Measurements from ENCODE around the gene PRR35.

PRR35 gene

DNA sequence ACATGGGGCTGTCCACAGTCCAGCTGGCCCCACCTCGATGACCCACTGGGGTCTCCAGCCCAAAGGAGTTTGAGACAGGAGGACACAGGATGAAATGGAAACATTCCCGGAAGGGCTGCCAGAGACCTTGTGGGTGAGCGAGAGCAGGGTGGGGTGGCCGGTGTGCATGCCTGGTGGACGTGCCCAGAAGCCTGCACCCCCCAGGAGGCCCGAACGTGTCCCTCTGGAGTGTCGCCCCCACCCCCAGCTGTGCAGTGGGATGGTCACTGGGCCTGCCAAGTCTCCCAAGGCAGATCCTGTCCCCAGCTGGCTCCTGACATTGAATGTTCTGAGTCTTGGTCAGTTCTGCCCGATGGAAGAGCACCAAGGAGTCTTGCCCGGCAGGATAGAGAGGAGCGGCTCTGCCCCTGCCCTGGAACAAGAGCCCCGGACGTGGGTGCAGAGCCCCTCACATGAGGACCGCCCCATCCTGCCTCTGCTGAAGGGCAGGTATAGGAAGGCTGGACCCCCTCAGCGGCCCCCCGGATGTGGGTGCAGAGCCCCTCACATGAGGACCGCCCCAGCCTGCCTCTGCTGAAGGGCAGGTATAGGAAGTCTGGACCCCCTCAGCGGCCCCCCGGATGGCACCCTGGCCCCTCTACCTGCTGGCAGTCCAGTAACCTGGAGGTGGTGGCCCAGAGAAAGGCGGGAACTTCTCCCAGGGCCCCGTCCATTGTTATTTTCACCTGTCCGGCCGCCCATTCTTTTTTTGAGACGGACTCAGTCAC, 35.7 kb upstream of the PRR35 start:
- Mint-ChIP-seq H3K4me3 (no peak overlapping the region), H3K36me3 (ENCODE audit: low read depth) (peaks cover 31% of the 10 kb centered on the region), H3K9me3 (no peaks in the 10 kb centered on the region), H3K27me3 (no peaks in the 10 kb centered on the region), H3K4me1 (ENCODE audit: low read depth) (peaks cover 49% of the 10 kb centered on the region), H3K27ac (no peak overlapping the region)
- intact Hi-C loops (cut with micrococcal nuclease), result no loop called here

DNA sequence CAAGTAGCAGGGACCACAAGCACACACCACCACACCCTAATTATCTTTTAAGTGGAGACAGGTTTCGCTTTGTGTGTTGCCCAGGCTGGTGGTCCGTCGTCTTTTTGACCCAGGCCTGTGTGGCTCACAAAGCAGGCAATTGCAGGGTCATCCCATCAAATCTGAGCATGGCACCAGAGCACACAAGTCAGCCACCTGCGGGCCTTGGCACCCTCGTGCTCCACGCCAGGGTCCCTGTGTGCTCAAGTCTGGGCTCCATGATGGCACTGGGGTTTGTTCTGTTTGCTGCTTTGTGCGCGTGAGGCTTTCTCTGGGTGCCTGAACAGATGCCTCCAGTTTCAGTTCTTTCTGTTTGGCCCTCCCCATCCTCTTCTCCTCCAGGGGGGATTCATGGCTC, 35.1 kb upstream of the PRR35 start:
- Mint-ChIP-seq H3K27ac (peak overlapping the region; percentile 84), H3K4me1 (ENCODE audit: low read depth) (peaks cover 55% of the 10 kb centered on the region), H3K36me3 (ENCODE audit: low read depth) (peaks cover 34% of the 10 kb centered on the region), H3K4me3 (no peak overlapping the region), H3K9me3 (no peaks in the 10 kb centered on the region), H3K27me3 (no peaks in the 10 kb centered on the region)
- intact Hi-C loops (cut with micrococcal nuclease), result no loop called here

DNA sequence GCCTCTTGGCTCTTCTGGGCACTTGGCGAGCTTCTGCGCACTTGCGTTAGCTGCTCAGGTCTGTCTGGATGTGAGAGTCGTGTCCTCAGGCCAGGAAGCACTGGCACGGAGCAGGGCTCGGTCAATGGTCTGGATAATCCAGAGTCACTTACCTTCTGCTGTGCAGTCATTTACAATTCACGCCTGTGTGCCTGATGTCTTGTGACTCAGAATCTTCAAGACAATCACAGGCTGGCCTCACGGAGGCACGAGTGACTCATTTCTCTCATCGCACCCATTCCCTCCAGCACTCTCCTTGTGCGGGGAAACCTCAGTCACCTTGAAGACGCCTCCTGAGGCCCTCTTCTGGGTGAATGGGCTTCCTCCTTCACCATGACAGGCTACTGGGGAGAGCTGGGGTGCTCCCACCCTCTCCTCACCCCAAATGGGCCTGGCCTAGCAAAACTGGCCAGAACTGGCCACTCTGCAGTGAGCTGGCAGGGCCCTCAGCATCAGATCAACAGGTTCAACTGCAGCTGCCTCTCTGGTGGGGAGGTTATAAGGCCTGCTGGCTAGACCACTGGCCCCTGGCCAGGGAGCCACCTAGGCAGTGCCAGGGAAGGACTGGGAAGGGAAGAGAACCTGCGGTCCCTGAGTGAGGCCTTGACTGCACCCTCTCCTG, 34.5 kb upstream of the PRR35 start:
- Mint-ChIP-seq H3K36me3 (ENCODE audit: low read depth) (peaks cover 34% of the 10 kb centered on the region), H3K4me1 (ENCODE audit: low read depth) (peaks cover 60% of the 10 kb centered on the region), H3K27ac (peak overlapping the region; percentile 84), H3K4me3 (peak overlapping the region; percentile 82), H3K27me3 (no peaks in the 10 kb centered on the region), H3K9me3 (no peaks in the 10 kb centered on the region)
- intact Hi-C loops (cut with micrococcal nuclease), result no loop called here

DNA sequence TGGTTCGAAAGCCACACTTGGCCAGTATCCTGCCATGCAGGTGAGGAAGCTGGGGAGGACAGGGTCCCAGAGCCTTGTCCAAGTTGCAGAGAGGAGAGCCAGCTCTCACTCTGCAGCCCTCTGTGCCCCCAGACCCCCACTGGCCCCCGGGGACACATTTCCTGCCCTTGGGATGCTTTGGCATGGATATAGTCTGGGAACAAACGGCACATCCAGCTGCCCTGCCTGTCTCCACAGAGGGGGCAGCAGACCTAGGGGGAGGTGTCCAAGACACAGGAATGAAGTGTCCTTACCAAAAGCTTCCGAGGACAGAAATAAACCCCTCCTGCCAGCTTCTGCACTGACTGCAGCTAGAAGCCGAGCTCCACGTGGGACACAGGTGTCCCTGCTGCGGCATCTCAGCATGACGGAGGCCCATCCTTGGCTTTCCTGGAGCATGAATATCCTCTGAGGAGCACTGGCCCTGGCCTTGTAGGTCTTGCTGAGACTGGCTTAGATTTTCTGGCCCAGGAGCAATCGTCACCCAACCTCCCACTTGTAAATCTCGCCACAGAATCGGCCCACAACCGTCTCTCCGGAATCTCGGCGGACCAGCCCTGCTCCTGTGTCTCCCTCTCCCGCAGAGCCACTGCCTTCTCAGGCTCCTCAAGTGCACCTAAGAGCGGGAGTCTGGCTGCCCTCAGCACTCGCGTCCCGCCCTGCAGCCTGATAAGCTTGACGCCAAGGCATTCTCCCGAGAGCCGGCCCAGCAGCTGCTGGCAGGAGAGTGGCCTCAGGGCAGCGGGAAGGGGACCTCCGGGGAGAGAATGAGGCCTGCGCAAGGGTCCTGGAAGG, 33.8 kb upstream of the PRR35 start:
- Mint-ChIP-seq H3K27me3 (no peaks in the 10 kb centered on the region), H3K4me3 (peak overlapping the region; percentile 82), H3K4me1 (ENCODE audit: low read depth) (peaks cover 61% of the 10 kb centered on the region), H3K9me3 (no peaks in the 10 kb centered on the region), H3K27ac (peak overlapping the region; percentile 84), H3K36me3 (ENCODE audit: low read depth) (peaks cover 31% of the 10 kb centered on the region)
- intact Hi-C loops (cut with micrococcal nuclease), result no loop called here

DNA sequence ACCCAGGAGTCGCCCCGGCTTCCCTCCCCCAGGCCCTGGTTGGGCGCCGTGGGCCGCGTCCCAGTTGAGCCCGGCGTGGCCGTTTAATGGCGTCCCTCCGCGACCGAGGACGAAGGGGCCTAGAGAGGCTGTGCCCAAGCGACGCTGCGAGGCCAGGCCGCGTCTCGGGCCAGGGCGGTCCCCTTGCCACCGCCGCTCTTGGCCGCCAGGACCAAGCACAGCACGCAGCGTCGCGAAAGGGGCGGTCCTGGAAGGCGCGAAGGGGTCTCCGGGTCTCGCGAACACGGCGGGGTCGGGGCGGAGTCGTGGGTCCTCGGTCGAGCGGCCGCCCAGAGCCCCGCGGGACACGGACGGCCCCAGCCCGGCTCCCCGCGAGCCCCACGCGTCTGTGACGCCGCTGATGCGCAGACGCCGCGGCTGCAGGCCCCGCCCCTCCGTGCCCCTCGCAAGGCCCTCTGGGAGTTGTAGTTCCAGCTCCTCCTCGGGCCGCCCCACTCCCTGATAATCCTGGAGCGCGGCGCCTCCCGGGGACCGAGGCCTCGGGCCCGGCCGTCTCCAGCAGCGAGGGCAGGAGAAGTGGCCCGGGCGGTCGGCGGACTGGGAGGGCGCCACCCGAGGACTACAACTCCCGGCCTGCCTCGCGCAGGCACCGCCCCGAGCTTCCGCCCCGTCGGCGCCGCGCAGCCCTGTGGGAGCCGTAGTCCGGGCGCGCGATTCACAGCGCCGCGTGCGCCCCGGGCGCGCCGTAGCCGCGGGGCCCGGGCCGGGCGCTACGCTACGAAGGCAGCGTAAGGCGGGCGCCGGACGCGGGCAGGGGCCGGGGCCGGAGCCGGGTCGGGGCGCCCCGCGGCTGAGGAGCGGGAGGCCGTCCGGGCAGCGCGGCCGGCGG, 32.9 kb upstream of the PRR35 start, which contains the start of gene CAPN15:
Gene CAPN15, plus strand, starts transcription at position 698 of the 889 bp plus-strand sequence. CDS start 19,127 bp downstream, outside the sequence.
- Mint-ChIP-seq H3K9me3 (no peaks in the 10 kb centered on the region), H3K27me3 (no peaks in the 10 kb centered on the region), H3K36me3 (ENCODE audit: low read depth) (peaks cover 31% of the 10 kb centered on the region), H3K27ac (peak within 1 kb of the TSS; percentile 89), H3K4me3 (peak within 1 kb of the TSS; percentile 89), H3K4me1 (ENCODE audit: low read depth) (peaks cover 61% of the 10 kb centered on the region)
- intact Hi-C loops (cut with micrococcal nuclease), result no loop called here

DNA sequence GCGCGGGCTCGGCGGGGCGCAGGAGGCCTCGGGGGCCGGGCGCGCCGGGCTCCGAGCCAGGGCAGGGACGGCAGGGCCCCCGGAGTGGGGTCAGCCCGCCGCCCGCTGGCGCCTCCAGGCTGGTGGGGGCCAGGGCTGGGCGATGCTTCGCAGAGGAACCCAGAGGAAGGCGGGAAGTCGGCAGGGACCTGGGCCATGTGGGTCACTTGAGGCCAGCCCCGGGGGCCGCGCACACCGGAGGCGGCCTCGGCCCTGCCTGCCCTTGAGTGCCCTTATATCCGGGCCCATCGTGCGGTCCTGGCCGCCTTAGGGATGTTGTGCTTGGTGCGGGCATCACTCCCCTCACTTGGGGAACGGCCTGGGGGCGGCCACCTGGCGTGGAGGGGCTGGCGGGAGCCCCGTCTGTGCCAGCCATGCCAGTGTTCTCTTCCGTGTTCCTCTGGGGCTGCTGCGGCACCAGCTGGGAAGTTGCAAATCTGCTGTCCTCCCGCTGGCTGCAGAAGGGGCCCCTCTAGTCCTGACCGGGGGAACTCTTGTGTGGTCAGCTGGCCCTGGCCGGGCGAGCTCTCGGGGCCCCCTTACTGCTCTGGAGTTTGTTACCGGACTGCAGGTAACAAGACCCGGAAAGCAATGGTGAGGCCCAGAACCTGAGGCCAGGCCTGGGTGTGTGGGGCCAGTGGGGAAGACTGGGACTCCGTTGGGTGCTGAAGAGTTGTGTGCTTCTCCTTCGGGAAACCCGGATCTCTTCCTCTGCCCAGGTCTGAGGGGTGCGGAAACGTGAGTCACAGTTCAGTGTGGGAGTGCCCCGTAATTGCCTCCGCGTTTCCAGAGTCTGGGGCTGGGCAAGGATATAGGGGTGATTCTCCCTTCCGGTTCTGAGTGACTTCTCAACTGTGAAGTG, 31.8 kb upstream of the PRR35 start:
- H3K27me3 Mint-ChIP-seq, result no peaks in the 10 kb centered on the region
- peak overlapping the region; percentile 89 for H3K4me3 Mint-ChIP-seq
- no peaks in the 10 kb centered on the region for H3K9me3 Mint-ChIP-seq
- H3K36me3 Mint-ChIP-seq (ENCODE audit: low read depth), result peaks cover 32% of the 10 kb centered on the region
- H3K27ac Mint-ChIP-seq, result peak overlapping the region; percentile 89
- intact Hi-C loops (cut with micrococcal nuclease), result no loop called here
- peaks cover 57% of the 10 kb centered on the region for H3K4me1 Mint-ChIP-seq (ENCODE audit: low read depth)

DNA sequence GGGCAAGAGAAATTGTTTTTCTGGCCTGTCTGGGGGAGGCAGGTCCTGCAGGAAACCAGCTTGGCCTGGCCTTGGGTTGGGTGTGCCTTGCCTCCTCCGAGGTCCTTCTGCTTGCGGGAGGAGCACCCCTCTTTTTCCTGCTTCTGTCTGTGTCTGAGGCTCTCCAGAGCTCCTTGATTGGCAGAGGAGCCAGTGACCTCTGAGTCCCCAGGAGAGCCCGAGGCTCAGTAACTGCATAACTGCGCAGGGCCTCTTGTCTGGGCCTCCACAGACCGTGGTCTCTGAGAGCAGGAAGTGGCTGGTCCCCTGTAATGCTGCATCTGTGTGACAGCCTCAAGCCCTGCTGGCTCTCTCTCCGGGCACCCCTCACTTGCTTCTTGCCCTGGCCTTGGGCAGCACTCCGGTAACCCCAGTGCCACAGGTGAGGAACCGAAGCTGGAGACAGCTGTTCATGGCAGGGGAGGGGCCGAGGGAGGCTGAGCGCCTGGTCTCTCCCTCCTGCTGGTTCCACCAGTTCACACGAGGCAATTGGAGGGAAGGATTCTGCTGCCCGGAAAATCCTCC, 31.1 kb upstream of the PRR35 start:
- Mint-ChIP-seq H3K27ac (peak overlapping the region; percentile 89), H3K36me3 (ENCODE audit: low read depth) (peaks cover 39% of the 10 kb centered on the region), H3K4me3 (peak overlapping the region; percentile 89), H3K4me1 (ENCODE audit: low read depth) (peaks cover 57% of the 10 kb centered on the region), H3K9me3 (no peaks in the 10 kb centered on the region), H3K27me3 (no peaks in the 10 kb centered on the region)
- intact Hi-C loops (cut with micrococcal nuclease), result no loop called here

DNA sequence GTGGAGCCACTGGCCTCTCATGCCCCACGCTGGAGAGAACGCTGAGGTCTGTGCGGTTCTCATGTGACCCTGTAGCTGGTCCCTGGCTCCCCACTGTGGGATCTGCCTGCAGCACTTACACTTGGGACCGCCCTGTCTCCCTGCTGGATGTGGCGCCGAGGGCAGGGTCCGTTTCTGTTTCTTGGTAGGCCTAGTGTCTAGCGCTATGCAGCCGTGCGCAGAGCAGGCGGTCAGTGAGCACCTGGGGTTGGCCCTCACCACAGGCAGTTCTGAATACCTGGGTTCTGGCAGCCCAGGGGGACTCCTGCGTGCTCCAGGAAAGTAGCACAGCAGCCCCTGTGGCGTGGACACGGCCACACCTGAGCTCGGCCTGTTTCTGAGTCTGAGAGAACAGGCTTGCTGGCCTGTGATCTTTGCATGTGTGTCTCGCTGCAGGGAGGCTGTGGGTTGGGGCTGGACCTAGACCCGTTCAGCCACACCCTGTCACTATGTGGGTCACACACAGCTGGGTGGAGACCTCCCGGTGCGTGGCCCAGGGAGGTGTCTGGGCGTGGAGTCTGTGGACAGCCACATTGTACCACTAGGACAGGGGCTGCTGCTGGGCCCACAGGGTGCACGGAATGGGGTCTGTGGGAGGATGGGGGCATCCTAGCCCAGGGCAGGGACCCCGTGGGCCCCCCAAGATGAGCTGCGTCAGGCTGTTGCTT, 29.9 kb upstream of the PRR35 start:
- Mint-ChIP-seq H3K4me1 (ENCODE audit: low read depth) (peaks cover 61% of the 10 kb centered on the region), H3K9me3 (no peaks in the 10 kb centered on the region), H3K4me3 (peak overlapping the region; percentile 39), H3K27ac (peak overlapping the region; percentile 45), H3K27me3 (no peaks in the 10 kb centered on the region), H3K36me3 (ENCODE audit: low read depth) (peaks cover 48% of the 10 kb centered on the region)
- intact Hi-C loops (cut with micrococcal nuclease), result no loop called here

DNA sequence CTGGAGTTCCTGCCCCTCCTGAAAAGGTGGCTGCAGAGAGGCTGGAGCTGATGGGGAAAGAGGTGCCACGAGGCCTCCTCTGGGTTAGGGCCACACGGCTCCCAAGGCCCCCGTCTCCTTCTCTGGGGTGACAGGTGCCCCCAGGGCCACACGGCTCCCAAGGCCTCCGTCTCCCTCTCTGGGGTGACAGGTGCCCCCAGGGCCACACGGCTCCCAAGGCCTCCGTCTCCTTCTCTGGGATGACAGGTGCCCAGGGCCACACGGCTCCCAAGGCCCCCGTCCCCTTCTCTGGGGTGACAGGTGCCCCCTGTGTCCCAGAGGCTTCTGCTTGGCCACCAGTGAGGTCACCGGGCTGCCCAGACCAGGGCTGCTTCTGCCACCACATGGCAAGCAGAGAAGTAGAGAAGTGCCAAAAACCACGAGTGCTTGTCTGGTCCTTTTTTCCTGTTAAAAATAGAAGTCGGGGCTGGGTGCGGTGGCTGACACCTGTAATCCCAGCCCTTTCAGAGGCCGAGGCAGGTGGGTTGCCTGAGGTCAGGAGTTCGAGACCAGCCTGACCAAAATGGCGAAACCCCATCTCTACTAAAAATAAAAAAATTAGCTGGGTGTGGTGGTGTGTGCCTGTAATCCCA, 28.6 kb upstream of the PRR35 start:
- no peak overlapping the region for H3K4me3 Mint-ChIP-seq
- peaks cover 53% of the 10 kb centered on the region for H3K4me1 Mint-ChIP-seq (ENCODE audit: low read depth)
- H3K36me3 Mint-ChIP-seq (ENCODE audit: low read depth), result peaks cover 61% of the 10 kb centered on the region
- intact Hi-C loops (cut with micrococcal nuclease), result no loop called here
- H3K9me3 Mint-ChIP-seq, result no peaks in the 10 kb centered on the region
- H3K27ac Mint-ChIP-seq, result no peak overlapping the region
- no peaks in the 10 kb centered on the region for H3K27me3 Mint-ChIP-seq

DNA sequence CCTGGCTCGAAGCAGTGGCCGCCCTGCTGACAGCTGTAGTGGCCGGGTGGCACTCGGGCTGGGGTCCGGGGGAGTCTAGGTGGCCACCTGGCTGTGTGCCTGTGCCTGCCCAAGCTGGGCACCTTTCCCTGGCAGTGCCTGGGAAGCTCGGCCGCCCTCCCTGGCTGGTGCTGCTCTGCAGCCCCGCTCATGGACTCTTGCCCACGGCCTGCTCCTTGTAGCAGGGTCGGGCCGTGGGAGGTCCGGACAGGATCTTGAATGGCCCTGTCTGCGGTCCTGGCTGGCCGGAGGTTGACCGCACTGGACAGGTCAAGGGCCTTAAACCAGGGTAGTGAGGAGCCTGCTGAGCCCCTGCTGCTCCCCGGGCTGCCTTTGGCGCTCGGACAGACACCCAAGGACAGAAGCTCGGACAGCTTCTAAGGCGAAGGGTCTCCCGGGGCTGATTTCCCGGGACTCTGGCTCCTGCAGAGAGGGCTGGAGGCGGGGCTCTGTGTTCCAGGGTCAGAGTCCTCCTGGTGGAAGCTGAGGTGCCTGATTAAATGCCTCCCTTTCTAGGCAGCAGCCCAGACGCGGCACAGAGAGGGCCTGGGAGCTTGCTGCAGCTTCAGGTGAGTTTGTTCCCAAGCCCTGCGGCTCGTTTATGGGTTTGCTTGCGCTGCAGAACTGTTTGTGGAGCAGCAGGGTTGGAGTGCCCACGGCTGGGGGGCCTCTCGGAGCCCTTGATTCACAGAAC, 26.6 kb upstream of the PRR35 start:
- H3K27me3 Mint-ChIP-seq, result no peaks in the 10 kb centered on the region
- no peak overlapping the region for H3K27ac Mint-ChIP-seq
- peaks cover 72% of the 10 kb centered on the region for H3K36me3 Mint-ChIP-seq (ENCODE audit: low read depth)
- no peak overlapping the region for H3K4me3 Mint-ChIP-seq
- intact Hi-C loops (cut with micrococcal nuclease), result no loop called here
- no peaks in the 10 kb centered on the region for H3K9me3 Mint-ChIP-seq
- peaks cover 49% of the 10 kb centered on the region for H3K4me1 Mint-ChIP-seq (ENCODE audit: low read depth)

DNA sequence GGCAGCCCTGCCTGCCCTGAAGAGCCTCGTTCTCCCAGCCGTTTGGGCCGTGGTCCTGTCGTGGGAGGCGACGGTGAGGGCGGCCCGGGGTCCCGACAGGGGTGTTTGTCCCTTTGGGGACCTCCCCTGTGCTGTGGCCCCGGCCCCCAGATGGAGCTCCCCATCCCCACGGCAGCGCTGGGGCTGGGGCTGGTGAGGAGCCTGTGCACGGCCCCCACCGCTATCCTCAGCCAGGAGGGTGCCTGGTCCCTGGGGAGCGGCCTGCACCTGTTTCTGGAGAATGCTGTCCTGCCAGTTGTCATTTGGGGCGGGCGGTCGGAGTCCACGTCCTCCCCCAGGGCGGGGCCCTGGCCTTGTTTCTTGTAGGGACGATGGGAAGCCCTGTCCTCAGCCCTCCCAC, 26.1 kb upstream of the PRR35 start:
- Mint-ChIP-seq H3K9me3 (no peaks in the 10 kb centered on the region), H3K4me1 (ENCODE audit: low read depth) (peaks cover 43% of the 10 kb centered on the region), H3K4me3 (no peak overlapping the region), H3K27ac (peak overlapping the region; percentile 72), H3K27me3 (no peaks in the 10 kb centered on the region), H3K36me3 (ENCODE audit: low read depth) (peaks cover 72% of the 10 kb centered on the region)
- intact Hi-C loops (cut with micrococcal nuclease), result no loop called here
